Calu3 (cell line): Measurements from ENCODE around the gene DGKG. TPM values are rescaled to one million over a fixed set of nuclear protein-coding genes. Genes with fewer than 3 reads are reported as not detected.

Source experiments
- BruUV-seq: library from RNA; stranded (reverse); fragments of 400-500 nt; replicated peaks from 2 replicates; lab custom pipeline; 2021; lab: Mats Ljungman, UMichigan
- CTCF ChIA-PET: fragments of 300-600 bp; sonication (Branson Sonifier 250); formaldehyde crosslinking; loops from one replicate; lab custom pipeline; 2022; ENCODE audit warnings: antibody characterized with exemption; lab: Charles Lee
- DNase-seq: peaks from one replicate; pipeline ENCODE4 v3.0.0; 2022
- H3K27ac Mint-ChIP-seq: one replicate; pipeline ENCODE4 v1.8.0; 2022; ENCODE audit warnings: mixed read lengths; ENCODE audit not compliant: unreplicated experiment
- H3K27me3 Mint-ChIP-seq: one replicate; pipeline ENCODE4 v1.8.0; 2022; ENCODE audit warnings: mixed read lengths; ENCODE audit not compliant: unreplicated experiment
- H3K36me3 Mint-ChIP-seq: one replicate; pipeline ENCODE4 v1.8.0; 2022; ENCODE audit warnings: mild to moderate bottlenecking, moderate library complexity, mixed read lengths; ENCODE audit not compliant: insufficient read depth, unreplicated experiment
- H3K4me1 Mint-ChIP-seq: one replicate; pipeline ENCODE4 v1.8.0; 2022; ENCODE audit warnings: mild to moderate bottlenecking, low read depth, mixed read lengths; ENCODE audit not compliant: unreplicated experiment
- H3K4me3 Mint-ChIP-seq: one replicate; pipeline ENCODE4 v1.8.0; 2022; ENCODE audit warnings: mild to moderate bottlenecking, low read depth, moderate library complexity, mixed read lengths; ENCODE audit not compliant: unreplicated experiment
- H3K9me3 Mint-ChIP-seq: one replicate; pipeline ENCODE4 v1.8.0; 2022; ENCODE audit warnings: low read depth, mixed read lengths; ENCODE audit not compliant: unreplicated experiment
- intact Hi-C: fragments of 100-400 bp; cut with micrococcal nuclease; formaldehyde crosslinking; loops from one replicate; pipeline ENCODE4 v1.10.0; 2022; ENCODE audit not compliant: unreplicated experiment
- total RNA-seq: library from RNA; stranded (reverse); gene quantifications from 2 replicates; pipeline ENCODE4 v1.2.3, GENCODE V29; 2022
- TF ChIP-seq, protein P1 (sequence below): fragments of 200-600 bp; IDR thresholded peaks from one replicate; pipeline ENCODE4 v1.8.0; 2022; ENCODE audit warnings: antibody characterized with exemption; ENCODE audit not compliant: unreplicated experiment

DGKG gene
- total RNA-seq, 1 experiment from 2014 or later = 5.7 TPM

DNA sequence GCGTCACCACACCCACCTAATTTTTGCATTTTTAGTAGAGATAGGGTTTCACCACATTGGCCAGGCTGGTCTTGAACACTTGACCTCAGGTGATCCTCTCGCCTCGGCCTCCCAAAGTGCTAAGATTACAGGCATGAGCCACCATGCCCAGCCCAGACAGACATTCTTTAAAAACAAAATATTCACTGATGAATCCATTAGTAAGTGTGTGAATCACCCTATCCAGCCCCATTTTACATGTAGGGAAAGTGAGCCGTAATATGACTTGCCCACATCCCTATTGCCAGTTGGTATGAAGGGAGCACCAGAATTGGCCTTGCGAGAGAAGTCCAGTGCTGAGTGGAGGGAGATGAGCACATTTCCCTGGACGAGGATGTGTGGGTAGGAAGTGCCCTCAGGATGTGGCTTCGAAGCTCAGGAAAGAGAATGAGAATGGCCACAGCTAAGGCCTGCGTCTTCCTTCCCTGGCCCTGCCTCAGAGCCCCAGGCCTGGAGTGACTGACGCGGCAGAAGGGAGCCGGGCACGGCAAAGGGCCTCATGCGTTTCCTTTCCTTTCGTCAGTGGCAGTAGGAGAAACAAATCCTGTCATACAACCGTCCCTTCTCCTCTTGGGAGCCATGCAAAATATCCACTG lies 224.9 kb downstream of the DGKG start:
- DNase-seq = no peak
- TF ChIP-seq, protein P1, sequence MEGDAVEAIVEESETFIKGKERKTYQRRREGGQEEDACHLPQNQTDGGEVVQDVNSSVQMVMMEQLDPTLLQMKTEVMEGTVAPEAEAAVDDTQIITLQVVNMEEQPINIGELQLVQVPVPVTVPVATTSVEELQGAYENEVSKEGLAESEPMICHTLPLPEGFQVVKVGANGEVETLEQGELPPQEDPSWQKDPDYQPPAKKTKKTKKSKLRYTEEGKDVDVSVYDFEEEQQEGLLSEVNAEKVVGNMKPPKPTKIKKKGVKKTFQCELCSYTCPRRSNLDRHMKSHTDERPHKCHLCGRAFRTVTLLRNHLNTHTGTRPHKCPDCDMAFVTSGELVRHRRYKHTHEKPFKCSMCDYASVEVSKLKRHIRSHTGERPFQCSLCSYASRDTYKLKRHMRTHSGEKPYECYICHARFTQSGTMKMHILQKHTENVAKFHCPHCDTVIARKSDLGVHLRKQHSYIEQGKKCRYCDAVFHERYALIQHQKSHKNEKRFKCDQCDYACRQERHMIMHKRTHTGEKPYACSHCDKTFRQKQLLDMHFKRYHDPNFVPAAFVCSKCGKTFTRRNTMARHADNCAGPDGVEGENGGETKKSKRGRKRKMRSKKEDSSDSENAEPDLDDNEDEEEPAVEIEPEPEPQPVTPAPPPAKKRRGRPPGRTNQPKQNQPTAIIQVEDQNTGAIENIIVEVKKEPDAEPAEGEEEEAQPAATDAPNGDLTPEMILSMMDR = no peak
- no peak overlapping the region for H3K4me3 Mint-ChIP-seq
- H3K36me3 Mint-ChIP-seq = no peaks in the 10 kb centered on the region
- no peaks in the 10 kb centered on the region for H3K27me3 Mint-ChIP-seq
- CTCF ChIA-PET = interaction anchor here (0.5 to 1.0 kb wide), 3 partner anchors 15 to 17 kb away, joined by 3 to 5 read pairs (median 3); no protein-coding TSS in a partner anchor
- H3K27ac Mint-ChIP-seq = no peak overlapping the region
- BruUV-seq = no TSS peak
- intact Hi-C loops = no loop called here
- no peaks in the 10 kb centered on the region for H3K9me3 Mint-ChIP-seq
- peaks cover 1% of the 10 kb centered on the region for H3K4me1 Mint-ChIP-seq

- H3K27me3 Mint-ChIP-seq = no peaks in the 10 kb centered on the region
- H3K36me3 Mint-ChIP-seq = no peaks in the 10 kb centered on the region
- TF ChIP-seq, protein P1 = no peak
These were observed 228.1 kb downstream of the DGKG start for GRCh38 chr3:186133980-186134379.

GRCh38 chr3:186132487-186132886 lies 229.5 kb downstream of the DGKG start:
- Mint-ChIP-seq H3K27me3 (no peaks in the 10 kb centered on the region), H3K4me1 (peaks cover 17% of the 10 kb centered on the region), H3K27ac (no peak overlapping the region), H3K9me3 (no peaks in the 10 kb centered on the region), H3K4me3 (no peak overlapping the region), H3K36me3 (no peaks in the 10 kb centered on the region)
- intact Hi-C loops = no loop called here
- no peak for DNase-seq
- CTCF ChIA-PET = interaction anchor here (0.7 to 0.8 kb wide), 2 partner anchors 10 to 89 kb away, joined by 3 to 4 read pairs; no protein-coding TSS in a partner anchor
- TF ChIP-seq, protein P1 = no peak
- BruUV-seq = no TSS peak

More at GRCh38 chr3:186133980-186134379, 228.1 kb downstream of the DGKG start:
- peaks cover 17% of the 10 kb centered on the region for H3K4me1 Mint-ChIP-seq
- no peak for DNase-seq
- intact Hi-C loops = no loop called here
- H3K4me3 Mint-ChIP-seq = no peak overlapping the region
- no peaks in the 10 kb centered on the region for H3K9me3 Mint-ChIP-seq
- no TSS peak for BruUV-seq
- CTCF ChIA-PET = interaction anchor here (1.2 kb wide), 1 partner anchor 19 kb away, joined by 3 read pairs; no protein-coding TSS in a partner anchor
- no peak overlapping the region for H3K27ac Mint-ChIP-seq

DNA sequence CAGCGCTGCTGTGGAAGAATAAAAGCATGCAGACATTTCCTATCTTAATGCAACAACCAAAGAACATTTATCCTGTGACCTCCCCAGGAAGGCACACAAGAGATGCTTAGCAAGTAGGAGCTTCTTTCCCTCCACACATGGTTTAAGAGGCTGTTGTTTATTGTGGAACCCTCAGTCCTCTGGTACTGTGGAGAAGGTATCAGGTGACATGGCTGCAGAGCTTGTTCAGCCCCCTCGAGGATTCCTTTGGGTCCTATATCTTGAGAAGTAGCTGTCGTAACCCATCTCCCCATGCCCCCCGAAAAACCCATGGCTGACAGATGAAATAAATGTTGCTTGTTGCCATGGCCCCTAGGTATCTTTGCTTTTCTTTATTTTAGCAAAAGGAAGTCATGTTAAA lies 232.8 kb downstream of the DGKG start:
- DNase-seq = no peak
- H3K9me3 Mint-ChIP-seq = no peaks in the 10 kb centered on the region
- no peaks in the 10 kb centered on the region for H3K36me3 Mint-ChIP-seq
- CTCF ChIA-PET = interaction anchor here (0.7 kb wide), 1 partner anchor 16 kb away, joined by 3 read pairs; no protein-coding TSS in a partner anchor
- no peaks in the 10 kb centered on the region for H3K27me3 Mint-ChIP-seq
- no peak overlapping the region for H3K4me3 Mint-ChIP-seq
- BruUV-seq = no TSS peak
- TF ChIP-seq, protein P1 = no peak
- intact Hi-C loops = loop anchor here (5.0 kb wide), 1 partner anchor 1153 kb away; no protein-coding TSS in a partner anchor
- peaks cover 17% of the 10 kb centered on the region for H3K4me1 Mint-ChIP-seq
- no peak overlapping the region for H3K27ac Mint-ChIP-seq
